GM19023 (cell line): ENCODE measurements around the gene EML5.
"Not testable (repeated sequence)": the region's sequence is repeated elsewhere in the genome, so short reads cannot be mapped to it uniquely, and the experiment has no call there.

Source experiments
- ATAC-seq: cut with Tn5 transposase; IDR thresholded peaks from one replicate; pipeline ENCODE4 v1.9.1; 2021; ENCODE audit warnings: mild to moderate bottlenecking, moderate library complexity; ENCODE audit not compliant: unreplicated experiment

The EML5 gene

DNA sequence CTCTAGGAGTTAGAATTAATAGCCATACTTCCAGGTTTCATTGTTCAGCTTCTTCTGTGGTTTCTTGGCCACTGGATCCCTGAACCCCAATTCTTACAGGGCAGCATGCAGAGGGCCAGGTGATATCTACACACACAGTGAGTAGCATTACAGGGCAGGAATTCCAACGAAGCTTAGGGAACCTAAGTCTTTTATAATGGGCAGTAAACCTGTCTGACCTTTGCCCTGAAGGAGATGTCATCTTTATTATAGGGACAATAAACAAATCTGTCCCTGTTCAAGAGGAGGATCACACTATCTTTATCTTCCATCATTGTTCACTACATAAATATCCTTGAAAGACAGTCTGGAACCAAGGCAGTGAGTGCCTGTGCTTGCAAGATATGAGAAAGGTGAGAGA lies 11.7 kb upstream of the EML5 start:
- ATAC-seq: no peak

GRCh38 chr14:88804035-88804434 lies 11.3 kb upstream of the EML5 start:
- no peak for ATAC-seq

DNA sequence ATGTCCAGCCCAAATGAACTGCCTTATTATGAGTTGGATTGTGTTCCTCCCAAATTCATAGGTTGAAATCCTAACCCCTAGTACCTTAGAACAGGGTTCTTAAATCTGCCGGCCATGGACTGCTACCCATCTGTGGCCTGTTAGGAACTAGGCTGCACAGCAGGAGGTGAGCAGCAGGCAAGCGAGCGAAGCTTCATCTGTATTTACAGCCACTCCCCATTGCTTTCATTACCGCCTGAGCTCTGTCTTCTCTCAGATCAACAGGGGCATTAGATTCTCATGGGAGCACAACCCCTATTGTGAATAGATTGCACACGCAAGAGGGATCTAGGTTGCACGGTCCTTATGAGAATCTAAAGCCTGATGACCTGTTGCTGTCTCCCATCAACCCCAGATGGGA lies 9.8 kb upstream of the EML5 start:
- no peak for ATAC-seq

- no peak for ATAC-seq
Observed at GRCh38 chr14:88799522-88799921, 6.8 kb upstream of the EML5 start.

DNA sequence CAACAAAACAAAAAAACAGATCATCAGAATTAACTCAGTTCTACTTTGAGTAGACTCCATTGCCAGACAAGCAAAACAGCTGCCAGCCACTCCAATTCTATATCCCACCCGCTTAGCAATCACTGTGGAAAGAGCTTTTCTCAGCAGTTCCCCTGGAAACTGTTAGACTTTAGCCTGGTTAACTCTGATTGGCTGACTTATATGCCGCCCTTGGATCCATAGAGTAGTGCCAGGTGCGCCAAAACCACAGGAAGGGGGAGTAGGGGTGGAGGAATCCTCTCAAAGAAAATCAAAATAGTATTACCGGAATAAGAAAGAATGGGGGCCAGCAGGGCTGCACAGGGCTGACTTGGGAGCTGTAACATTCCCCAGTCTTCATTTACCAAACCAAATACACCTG lies 5.4 kb upstream of the EML5 start:
- no peak for ATAC-seq

GRCh38 chr14:88793259-88793625 lies 489 bp upstream of the EML5 start:
- no peak for ATAC-seq

GRCh38 chr14:88791629-88792472 lies 902 bp downstream of the EML5 start:
- no peak for ATAC-seq

GRCh38 chr14:88791252-88791621 lies 1.5 kb downstream of the EML5 start:
- no peak for ATAC-seq

DNA sequence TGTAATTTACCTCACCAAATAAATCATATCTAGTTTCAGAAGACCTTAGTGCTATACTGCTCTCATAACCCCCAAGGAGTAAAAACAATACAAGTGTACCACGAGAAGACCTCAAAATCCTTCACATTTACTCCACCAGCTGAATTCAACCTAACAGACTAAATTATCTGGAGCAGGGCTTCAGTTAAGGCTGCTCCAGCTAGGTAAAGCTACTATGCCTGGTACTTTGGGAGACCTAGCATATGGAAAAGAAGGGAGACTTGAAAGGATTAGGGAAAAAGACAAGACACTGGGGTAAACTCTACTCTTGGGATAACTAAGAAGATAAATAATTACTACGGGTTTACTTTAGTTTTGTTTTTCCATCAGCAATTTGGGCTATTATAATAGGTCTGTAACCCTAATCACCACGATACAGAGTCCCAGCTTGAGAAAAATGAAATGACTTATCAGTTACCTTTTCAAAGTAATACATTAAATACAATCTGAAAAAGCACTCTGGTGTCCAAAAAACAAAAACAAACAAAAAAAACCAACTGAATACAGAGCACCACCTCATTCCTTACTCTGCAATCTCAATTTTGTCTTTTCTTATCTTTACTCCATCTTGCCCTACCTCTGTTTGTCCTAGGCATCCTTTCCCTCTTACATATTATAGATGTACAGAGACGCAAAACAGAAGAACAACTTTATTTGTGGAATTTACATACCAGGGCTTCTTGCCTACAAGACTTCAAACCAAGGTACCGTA lies 2.1 kb downstream of the EML5 start:
- no peak for ATAC-seq

DNA sequence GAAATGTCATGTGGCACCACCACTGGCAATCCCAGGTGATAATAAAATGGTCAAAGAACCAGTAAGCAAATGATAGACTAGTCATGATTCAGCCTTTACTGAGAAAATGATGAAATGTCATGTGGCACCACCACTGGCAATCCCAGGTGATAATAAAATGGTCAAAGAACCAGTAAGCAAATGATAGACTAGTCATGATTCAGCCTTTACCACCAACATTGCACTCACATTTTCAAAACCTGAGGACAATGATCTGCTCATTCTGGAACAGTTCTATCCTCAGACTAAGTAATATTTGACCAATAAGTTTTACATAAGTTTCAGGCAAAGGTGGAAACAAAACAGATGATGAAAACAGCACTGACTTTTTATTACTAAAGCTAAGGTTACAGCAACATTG lies 3.2 kb downstream of the EML5 start:
- ATAC-seq: not testable (repeated sequence)

DNA sequence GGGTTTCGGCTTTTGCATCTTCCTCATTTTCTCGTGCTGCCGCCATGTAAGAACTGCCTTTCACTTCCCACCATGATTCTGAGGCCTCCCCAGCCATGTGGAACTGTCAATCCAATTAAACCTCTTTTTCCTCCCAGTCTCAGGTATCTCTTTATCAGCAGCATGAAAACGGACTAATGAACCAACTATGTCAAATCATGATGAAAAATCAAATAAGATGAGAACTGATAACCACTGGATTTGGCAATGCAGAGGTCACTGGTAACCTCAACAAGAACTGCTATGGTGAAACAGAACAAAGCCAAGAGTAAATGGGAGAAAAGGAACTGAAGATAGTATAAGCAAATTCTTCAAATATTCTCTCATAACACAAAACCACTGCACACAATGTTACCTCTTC lies 6.0 kb downstream of the EML5 start:
- ATAC-seq: no peak

- ATAC-seq: no peak
Observed at GRCh38 chr14:88785911-88786310, 6.8 kb downstream of the EML5 start.

- no peak for ATAC-seq
Observed at GRCh38 chr14:88775532-88775931, 17.2 kb downstream of the EML5 start.

DNA sequence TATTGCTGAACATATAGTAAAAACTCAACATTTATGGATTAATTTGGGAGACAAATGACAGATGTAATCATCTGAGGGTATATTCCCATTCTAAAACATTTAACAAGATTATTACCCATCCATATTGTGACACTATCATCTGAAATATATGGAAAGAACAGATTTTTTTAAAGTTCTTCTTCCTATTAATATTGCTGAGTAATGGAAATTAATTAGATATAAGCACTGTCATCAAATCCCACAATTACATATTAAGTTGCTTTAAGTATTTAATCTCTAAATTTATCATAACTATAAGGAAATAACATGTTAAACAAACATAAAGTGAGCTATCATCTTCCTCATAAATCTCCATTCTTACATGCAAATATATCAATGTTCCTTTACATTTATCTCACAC lies 22.0 kb downstream of the EML5 start:
- ATAC-seq: no peak

GRCh38 chr14:88765130-88765529 lies 27.6 kb downstream of the EML5 start:
- no peak for ATAC-seq

- ATAC-seq: no peak
Observed at GRCh38 chr14:88753873-88754272, 38.9 kb downstream of the EML5 start.

GRCh38 chr14:88750945-88751344 lies 41.8 kb downstream of the EML5 start:
- no peak for ATAC-seq

- ATAC-seq: no peak
Observed at GRCh38 chr14:88750413-88750812, 42.3 kb downstream of the EML5 start.

DNA sequence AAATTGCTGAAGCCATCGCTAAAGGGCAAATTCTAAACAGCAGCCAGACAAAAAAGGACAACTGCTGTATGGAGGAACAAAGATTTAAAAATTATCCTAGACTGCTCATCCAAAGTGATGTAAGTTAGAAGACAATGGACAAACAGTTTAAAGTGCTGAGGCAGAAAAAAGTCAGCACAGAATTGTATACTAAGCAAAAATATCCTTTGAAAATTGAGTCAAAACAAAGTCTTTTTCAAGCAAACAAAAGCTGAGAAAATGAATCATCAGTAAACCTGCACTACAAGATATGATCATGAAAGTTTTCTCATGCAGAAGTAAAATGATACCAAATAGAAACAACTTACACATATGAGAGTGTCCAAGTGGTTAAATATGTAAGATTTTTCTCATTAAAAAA lies 43.6 kb downstream of the EML5 start:
- ATAC-seq: no peak

DNA sequence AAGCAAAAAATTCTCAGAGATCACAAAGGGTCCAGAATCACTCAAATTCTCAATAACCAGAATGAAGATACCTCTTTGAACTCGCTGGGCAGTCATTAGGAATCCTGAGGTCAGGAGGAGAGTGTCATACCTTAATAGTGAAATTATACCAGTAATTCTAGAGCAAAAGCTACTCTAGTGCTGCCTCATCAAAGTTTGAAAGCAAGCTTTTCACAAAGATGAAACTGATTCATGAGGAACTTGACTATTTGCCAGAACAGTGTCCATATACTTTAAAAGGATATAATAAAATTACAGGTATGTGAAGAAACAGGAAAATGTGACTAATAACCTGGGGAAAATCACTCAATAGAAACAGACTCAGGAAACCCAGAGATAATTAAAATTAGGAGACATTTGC lies 44.5 kb downstream of the EML5 start:
- no peak for ATAC-seq

GRCh38 chr14:88746052-88746451 lies 46.7 kb downstream of the EML5 start:
- no peak for ATAC-seq

DNA sequence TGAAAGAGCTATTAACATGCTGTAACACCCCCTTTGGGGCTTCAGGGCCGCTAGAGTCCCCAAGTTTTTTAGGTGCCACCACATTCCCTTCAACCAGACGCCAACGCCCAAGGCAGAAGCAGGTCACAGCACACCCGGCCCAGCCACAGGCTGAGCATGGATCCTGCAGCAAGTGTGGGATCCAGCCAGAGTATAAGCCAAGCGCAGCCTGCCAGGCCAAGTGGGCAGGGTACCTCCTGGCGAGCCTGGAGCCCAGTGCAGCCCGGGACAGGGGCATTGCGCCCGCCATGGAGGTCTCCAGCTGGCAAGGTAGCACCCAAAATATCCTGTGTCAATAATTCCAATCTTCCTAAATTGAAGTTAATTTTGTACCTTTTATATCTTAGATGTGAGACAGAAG lies 55.5 kb downstream of the EML5 start:
- ATAC-seq: no peak

GRCh38 chr14:88733121-88733520 lies 59.6 kb downstream of the EML5 start:
- no peak for ATAC-seq
